GM23338 (cell line): ENCODE measurements around the gene NDST1. TPM values are rescaled to one million over a fixed set of nuclear protein-coding genes. Genes with fewer than 3 reads are reported as not detected.

ENCODE experiments used
- ATAC-seq: fragments of 200-7000 bp; cut with Tn5 transposase; 3 replicates; pipeline ENCODE4 v1.9.1; 2020
- DNase-seq: peaks from one replicate; pipeline ENCODE4 v3.0.0-alpha.2; 2015; ENCODE audit warnings: low spot score
- H2AFZ ChIP-seq: fragments of 200-600 bp; sonication (generic); 2 replicates; pipeline ENCODE4 v1.8.0; 2016; ENCODE audit warnings: antibody characterized with exemption, mild to moderate bottlenecking, moderate library complexity
- H3F3A ChIP-seq: fragments of 200-600 bp; sonication (generic); replicated peaks from 2 replicates; pipeline ENCODE4 v1.8.0; 2017; ENCODE audit warnings: antibody characterized with exemption, mixed run types, low read depth
- H3K27ac ChIP-seq: fragments of 200-600 bp; sonication (generic); 2 replicates; pipeline ENCODE4 v1.6.1; 2016; ENCODE audit warnings: low read depth
- H3K27me3 ChIP-seq: fragments of 200-600 bp; sonication (generic); 2 replicates; pipeline ENCODE4 v1.8.0; 2016; ENCODE audit warnings: mild to moderate bottlenecking, mixed run types, moderate library complexity; ENCODE audit not compliant: insufficient read depth
- H3K36me3 ChIP-seq: fragments of 200-600 bp; sonication (generic); 2 replicates; pipeline ENCODE4 v1.8.0; 2016; ENCODE audit warnings: mild to moderate bottlenecking; ENCODE audit not compliant: insufficient read depth
- H3K4me1 ChIP-seq: fragments of 200-600 bp; sonication (generic); 2 replicates; pipeline ENCODE4 v1.8.0; 2016; ENCODE audit warnings: mild to moderate bottlenecking, moderate library complexity; ENCODE audit not compliant: insufficient read depth
- H3K4me2 ChIP-seq: fragments of 200-600 bp; sonication (generic); 2 replicates; pipeline ENCODE4 v1.7.1; 2017; ENCODE audit warnings: mixed run types
- H3K4me3 ChIP-seq: fragments of 200-600 bp; sonication (generic); 2 replicates; pipeline ENCODE4 v1.6.1; 2016; ENCODE audit warnings: mixed run types
- H3K79me2 ChIP-seq: fragments of 200-600 bp; sonication (generic); replicated peaks from 2 replicates; pipeline ENCODE4 v1.8.0; 2017; ENCODE audit warnings: mild to moderate bottlenecking; ENCODE audit not compliant: insufficient read depth
- H3K9me2 ChIP-seq: fragments of 200-600 bp; sonication (generic); 2 replicates; pipeline ENCODE4 v1.8.0; 2017; ENCODE audit not compliant: insufficient read depth
- H4K20me1 ChIP-seq: fragments of 200-600 bp; sonication (generic); replicated peaks from 2 replicates; pipeline ENCODE4 v1.8.0; 2017; ENCODE audit warnings: mild to moderate bottlenecking; ENCODE audit not compliant: insufficient read depth
- H3K27ac Mint-ChIP-seq: 2 replicates; pipeline ENCODE4 v1.8.0; 2020; ENCODE audit warnings: inconsistent platforms, mild to moderate bottlenecking, moderate library complexity, mixed read lengths
- H3K27me3 Mint-ChIP-seq: 3 replicates; pipeline ENCODE4 v1.8.0; 2022; ENCODE audit warnings: low read depth, mild to moderate bottlenecking, moderate library complexity, mixed read lengths, inconsistent platforms; ENCODE audit not compliant: insufficient read depth, poor library complexity
- H3K36me3 Mint-ChIP-seq: 3 replicates; pipeline ENCODE4 v1.8.0; 2021; ENCODE audit warnings: low read depth, mild to moderate bottlenecking, inconsistent platforms, moderate library complexity, mixed read lengths
- H3K4me1 Mint-ChIP-seq: 3 replicates; pipeline ENCODE4 v1.8.0; 2020; ENCODE audit warnings: mild to moderate bottlenecking, inconsistent platforms, mixed read lengths
- H3K4me3 Mint-ChIP-seq: 3 replicates; pipeline ENCODE4 v1.8.0; 2021; ENCODE audit warnings: moderate library complexity, mild to moderate bottlenecking, inconsistent platforms, mixed read lengths
- H3K9me3 Mint-ChIP-seq: 3 replicates; pipeline ENCODE4 v1.8.0; 2020; ENCODE audit warnings: moderate library complexity, mild to moderate bottlenecking, inconsistent platforms, mixed read lengths
- CREB1 ChIP-seq: fragments of 250-450 bp; sonication (Bioruptor Pico); IDR thresholded peaks from 2 replicates; pipeline ENCODE4 v1.5.0; 2020; ENCODE audit warnings: low read depth, mild to moderate bottlenecking, moderate library complexity
- ETS1 ChIP-seq: IDR thresholded peaks from 2 replicates; pipeline ENCODE4 v1.6.1; 2016; ENCODE audit warnings: antibody characterized with exemption
- EZH2 ChIP-seq: fragments of 200-600 bp; sonication (generic); IDR thresholded peaks from one replicate; pipeline ENCODE4 v1.8.0; 2017; ENCODE audit warnings: antibody characterized with exemption, mild to moderate bottlenecking, low read depth; ENCODE audit not compliant: unreplicated experiment
- EZH2phosphoT487 ChIP-seq: fragments of 200-600 bp; sonication (generic); IDR thresholded peaks from one replicate; pipeline ENCODE4 v1.8.1; 2018; ENCODE audit warnings: antibody characterized with exemption; ENCODE audit not compliant: unreplicated experiment
- JUNB ChIP-seq: IDR thresholded peaks from one replicate; pipeline ENCODE4 v1.6.1; 2016; ENCODE audit warnings: antibody characterized with exemption; ENCODE audit not compliant: unreplicated experiment
- NANOG ChIP-seq: IDR thresholded peaks from 2 replicates; pipeline ENCODE4 v1.6.1; 2016; ENCODE audit warnings: antibody characterized with exemption, borderline replicate concordance
- POLR2AphosphoS5 ChIP-seq: IDR thresholded peaks from 2 replicates; pipeline ENCODE4 v1.6.1; 2016; ENCODE audit warnings: antibody characterized with exemption, low read depth
- STAT1 ChIP-seq: IDR thresholded peaks from one replicate; pipeline ENCODE4 v1.6.1; 2016; ENCODE audit warnings: antibody characterized with exemption; ENCODE audit not compliant: unreplicated experiment
- ZNF114 ChIP-seq: fragments of 250-450 bp; sonication (Bioruptor Pico); IDR thresholded peaks from 2 replicates; pipeline ENCODE4 v1.5.0; 2020; ENCODE audit warnings: mild to moderate bottlenecking, moderate library complexity
- ZNF331 ChIP-seq: fragments of 250-450 bp; sonication (Bioruptor Pico); IDR thresholded peaks from 2 replicates; pipeline ENCODE4 v1.5.0; 2020; ENCODE audit warnings: low read depth, mild to moderate bottlenecking, moderate library complexity
- ZNF462 ChIP-seq: fragments of 250-450 bp; sonication (Bioruptor Pico); IDR thresholded peaks from 2 replicates; pipeline ENCODE4 v1.5.0; 2020; ENCODE audit warnings: mild to moderate bottlenecking, moderate library complexity
- polyA plus RNA-seq: library from polyadenylated mRNA; unstranded; fragments of >200 nt; fragmentation: Nextera tagmentation; extraction: Ambion mirVana; gene quantifications from 2 replicates; pipeline ENCODE4 v1.2.1, GENCODE V29; 2016
- total RNA-seq: library from RNA; depleted of rRNA; stranded (reverse); fragments of >200 nt; shearing (Covaris generic); gene quantifications from 2 replicates; pipeline ENCODE4 v1.2.3, GENCODE V29; 2014

Gene NDST1
- total and polyA plus RNA-seq, 2 experiments from 2014 or later, result 7.3 to 85.0 TPM

- H3K4me1 ChIP-seq, result no peaks in the 10 kb centered on the region
- H3K9me2 ChIP-seq, result no peaks in the 10 kb centered on the region
- H3K27me3 ChIP-seq, result no peaks in the 10 kb centered on the region
- H4K20me1 ChIP-seq, result no peaks in the 10 kb centered on the region
- H3K27ac ChIP-seq, result no peak overlapping the region
- 0 out of 2 replicates have a peak overlapping the region, but pooled peaks have one; percentile 66 for H2AFZ ChIP-seq
- TF ChIP-seq POLR2AphosphoS5, result no peak
- TF ChIP-seq EZH2, result no peak
- no peak for TF ChIP-seq ZNF331 (CRISPR knock-in tag)
- TF ChIP-seq JUNB, result no peak
- no peak for TF ChIP-seq CREB1
- no peak for TF ChIP-seq STAT1
- TF ChIP-seq EZH2phosphoT487, result no peak
- TF ChIP-seq ETS1, result no peak
- no peak for TF ChIP-seq ZNF114 (CRISPR knock-in tag)
- TF ChIP-seq ZNF462 (CRISPR knock-in tag), result no peak
- no peak for TF ChIP-seq NANOG
- H3K79me2 ChIP-seq, result no peaks in the 10 kb centered on the region
- Mint-ChIP-seq H3K9me3 (no peaks in the 10 kb centered on the region), H3K27ac (no peak overlapping the region), H3K4me3 (no peak overlapping the region), H3K27me3 (peaks cover 4% of the 10 kb centered on the region), H3K36me3 (no peaks in the 10 kb centered on the region), H3K4me1 (peaks cover 7% of the 10 kb centered on the region)
- no peak overlapping the region for H3K4me3 ChIP-seq
- no peak overlapping the region for H3K4me2 ChIP-seq
- H3F3A ChIP-seq, result no peaks in the 10 kb centered on the region
- H3K36me3 ChIP-seq, result no peaks in the 10 kb centered on the region
- peak; percentile 36; the same call in 2 of the 3 replicates for ATAC-seq
- no peak for DNase-seq
Measured at GRCh38 chr5:150606476-150606875, 98.5 kb downstream of the NDST1 start.
